Hepatocyte (in vitro differentiated cells): ENCODE measurements around the gene GNB1L. TPM values are rescaled to one million over a fixed set of nuclear protein-coding genes. Genes with fewer than 3 reads are reported as not detected.
"Not testable (repeated sequence)": the region's sequence is repeated elsewhere in the genome, so short reads cannot be mapped to it uniquely, and the experiment has no call there.

ENCODE experiments used
- DNase-seq: peaks from one replicate; pipeline ENCODE4 v3.0.0-alpha.2; 2016; ENCODE audit warnings: low spot score
- H2AFZ ChIP-seq: fragments of 200-600 bp; sonication (generic); 2 replicates; pipeline ENCODE4 v1.6.0; 2016; ENCODE audit warnings: antibody characterized with exemption, mild to moderate bottlenecking
- H3K27ac ChIP-seq: fragments of 200-600 bp; sonication (generic); 2 replicates; pipeline ENCODE4 v1.5.1; 2016; ENCODE audit warnings: mild to moderate bottlenecking
- H3K27me3 ChIP-seq: fragments of 200-600 bp; sonication (generic); 2 replicates; pipeline ENCODE4 v1.6.1; 2016
- H3K36me3 ChIP-seq: fragments of 200-600 bp; sonication (generic); replicated peaks from 2 replicates; pipeline ENCODE4 v1.5.1; 2016; ENCODE audit warnings: low read depth; ENCODE audit not compliant: insufficient read depth
- H3K4me1 ChIP-seq: fragments of 200-600 bp; sonication (generic); 2 replicates; pipeline ENCODE4 v1.5.1; 2016; ENCODE audit warnings: mild to moderate bottlenecking, moderate library complexity; ENCODE audit not compliant: insufficient read depth
- H3K4me2 ChIP-seq: fragments of 200-600 bp; sonication (generic); 2 replicates; pipeline ENCODE4 v1.6.0; 2016
- H3K4me3 ChIP-seq: fragments of 200-600 bp; sonication (generic); 2 replicates; pipeline ENCODE4 v1.5.1; 2016; ENCODE audit warnings: mild to moderate bottlenecking
- H3K79me2 ChIP-seq: fragments of 200-600 bp; sonication (generic); 2 replicates; pipeline ENCODE4 v1.6.0; 2017; ENCODE audit warnings: mild to moderate bottlenecking
- H3K9me2 ChIP-seq: fragments of 200-600 bp; sonication (generic); replicated peaks from 2 replicates; pipeline ENCODE4 v1.6.0; 2017; ENCODE audit warnings: mild to moderate bottlenecking; ENCODE audit not compliant: insufficient read depth
- H3K9me3 ChIP-seq: fragments of 200-600 bp; sonication (generic); 2 replicates; pipeline ENCODE4 v1.5.1; 2016; ENCODE audit warnings: low read depth, mild to moderate bottlenecking
- H4K20me1 ChIP-seq: fragments of 200-600 bp; sonication (generic); 2 replicates; pipeline ENCODE4 v1.6.0; 2016; ENCODE audit warnings: mild to moderate bottlenecking; ENCODE audit not compliant: insufficient read depth, poor library complexity, severe bottlenecking
- EZH2 ChIP-seq: fragments of 200-600 bp; sonication (generic); IDR thresholded peaks from 2 replicates; pipeline ENCODE4 v1.6.1; 2016; ENCODE audit warnings: antibody characterized with exemption, mild to moderate bottlenecking, borderline replicate concordance
- EZH2phosphoT487 ChIP-seq: fragments of 200-600 bp; sonication (generic); IDR thresholded peaks from one replicate; pipeline ENCODE4 v1.6.1; 2018; ENCODE audit warnings: antibody characterized with exemption, mild to moderate bottlenecking, low read depth, moderate library complexity; ENCODE audit not compliant: unreplicated experiment, severe bottlenecking
- WGBS: methylation state at CpG from one replicate; pipeline ENCODE4 v1.1.6; 2016; ENCODE audit warnings: low lambda C conversion rate; ENCODE audit errors: missing lambda C conversion rate; 5-methylcytosine and 5-hydroxymethylcytosine counted together
- polyA plus RNA-seq: library from polyadenylated mRNA; unstranded; fragments of >200 nt; fragmentation: Nextera tagmentation; extraction: Ambion mirVana; gene quantifications from 2 replicates; pipeline ENCODE4 v1.2.1, GENCODE V29; 2016
- total RNA-seq: library from RNA; depleted of rRNA; stranded (reverse); fragments of >200 nt; gene quantifications from 2 replicates; pipeline ENCODE4 v1.2.3, GENCODE V29; 2014
- TF ChIP-seq, protein P1 (sequence below): fragments of 200-600 bp; sonication (generic); IDR thresholded peaks from 2 replicates; pipeline ENCODE4 v1.5.1; 2016; ENCODE audit warnings: antibody characterized with exemption, mild to moderate bottlenecking; ENCODE audit not compliant: poor library complexity

Gene GNB1L
- total and polyA plus RNA-seq, 2 experiments from 2014 or later = 4.1 to 8.5 TPM

- H3K36me3 ChIP-seq = no peaks in the 10 kb centered on the region
- H3K4me3 ChIP-seq = no peak overlapping the region
- no peak overlapping the region for H3K27ac ChIP-seq
- no peaks in the 10 kb centered on the region for H4K20me1 ChIP-seq
- H3K4me2 ChIP-seq = no peak overlapping the region
- H2AFZ ChIP-seq = no peak overlapping the region
- peaks cover 12% of the 10 kb centered on the region for H3K27me3 ChIP-seq
- H3K9me3 ChIP-seq = no peaks in the 10 kb centered on the region
- H3K9me2 ChIP-seq = no peaks in the 10 kb centered on the region
- no peaks in the 10 kb centered on the region for H3K4me1 ChIP-seq
- TF ChIP-seq EZH2phosphoT487 (no peak), EZH2 (no peak)
- TF ChIP-seq, protein P1, sequence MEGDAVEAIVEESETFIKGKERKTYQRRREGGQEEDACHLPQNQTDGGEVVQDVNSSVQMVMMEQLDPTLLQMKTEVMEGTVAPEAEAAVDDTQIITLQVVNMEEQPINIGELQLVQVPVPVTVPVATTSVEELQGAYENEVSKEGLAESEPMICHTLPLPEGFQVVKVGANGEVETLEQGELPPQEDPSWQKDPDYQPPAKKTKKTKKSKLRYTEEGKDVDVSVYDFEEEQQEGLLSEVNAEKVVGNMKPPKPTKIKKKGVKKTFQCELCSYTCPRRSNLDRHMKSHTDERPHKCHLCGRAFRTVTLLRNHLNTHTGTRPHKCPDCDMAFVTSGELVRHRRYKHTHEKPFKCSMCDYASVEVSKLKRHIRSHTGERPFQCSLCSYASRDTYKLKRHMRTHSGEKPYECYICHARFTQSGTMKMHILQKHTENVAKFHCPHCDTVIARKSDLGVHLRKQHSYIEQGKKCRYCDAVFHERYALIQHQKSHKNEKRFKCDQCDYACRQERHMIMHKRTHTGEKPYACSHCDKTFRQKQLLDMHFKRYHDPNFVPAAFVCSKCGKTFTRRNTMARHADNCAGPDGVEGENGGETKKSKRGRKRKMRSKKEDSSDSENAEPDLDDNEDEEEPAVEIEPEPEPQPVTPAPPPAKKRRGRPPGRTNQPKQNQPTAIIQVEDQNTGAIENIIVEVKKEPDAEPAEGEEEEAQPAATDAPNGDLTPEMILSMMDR = no peak
- 94% methylated on average over 1 of the region's 1 CpG for WGBS
- no peaks in the 10 kb centered on the region for H3K79me2 ChIP-seq
- no peak for DNase-seq
These were observed 72.1 kb downstream of the GNB1L start for GRCh38 chr22:19782533-19782932.

GRCh38 chr22:19779685-19780268, 74.9 kb downstream of the GNB1L start:
- Histone ChIP-seq H3K4me1 (no peaks in the 10 kb centered on the region), H3K36me3 (no peaks in the 10 kb centered on the region), H2AFZ (no peak overlapping the region), H3K27ac (no peak overlapping the region), H3K79me2 (no peaks in the 10 kb centered on the region), H4K20me1 (no peaks in the 10 kb centered on the region), H3K9me2 (no peaks in the 10 kb centered on the region), H3K27me3 (peaks cover 18% of the 10 kb centered on the region), H3K4me2 (no peak overlapping the region), H3K9me3 (no peaks in the 10 kb centered on the region), H3K4me3 (no peak overlapping the region)
- TF ChIP-seq EZH2phosphoT487 = no peak
- TF ChIP-seq, protein P1 = no peak
- no peak for TF ChIP-seq EZH2
- 59% methylated on average over 13 of the region's 13 CpGs for WGBS
- no peak for DNase-seq

- Histone ChIP-seq H3K4me1 (no peaks in the 10 kb centered on the region), H3K27me3 (peaks cover 26% of the 10 kb centered on the region), H3K79me2 (no peaks in the 10 kb centered on the region), H2AFZ (no peak overlapping the region), H3K9me2 (no peaks in the 10 kb centered on the region), H3K9me3 (no peaks in the 10 kb centered on the region), H3K4me3 (no peak overlapping the region), H4K20me1 (no peaks in the 10 kb centered on the region), H3K4me2 (no peak overlapping the region), H3K36me3 (no peaks in the 10 kb centered on the region), H3K27ac (no peak overlapping the region)
- 89% methylated on average over 10 of the region's 10 CpGs for WGBS
- DNase-seq = no peak
- TF ChIP-seq EZH2phosphoT487 (no peak), EZH2 (no peak)
- TF ChIP-seq, protein P1 = no peak
These were observed 75.7 kb downstream of the GNB1L start for GRCh38 chr22:19779011-19779421.

DNA sequence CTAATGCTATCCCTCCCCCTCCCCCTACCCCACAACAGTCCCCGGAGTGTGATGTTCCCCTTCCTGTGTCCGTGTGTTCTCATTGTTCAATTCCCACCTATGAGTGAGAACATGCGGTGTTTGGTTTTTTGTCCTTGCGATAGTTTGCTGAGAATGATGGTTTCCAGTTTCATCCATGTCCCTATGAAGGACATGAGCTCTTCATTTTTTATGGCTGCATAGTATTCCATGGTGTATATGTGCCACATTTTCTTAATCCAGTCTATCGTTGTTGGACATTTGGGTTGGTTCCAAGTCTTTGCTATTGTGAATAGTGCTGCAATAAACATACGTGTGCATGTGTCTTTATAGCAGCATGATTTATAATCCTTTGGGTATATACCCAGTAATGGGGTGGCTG, 77.5 kb downstream of the GNB1L start:
- 76% methylated on average over 6 of the region's 6 CpGs for WGBS

More for the DNA sequence above, 77.5 kb downstream of the GNB1L start:
- not testable (repeated sequence) for H3K36me3 ChIP-seq, DNase-seq, H3K27ac ChIP-seq, H3K9me2 ChIP-seq, H3K4me1 ChIP-seq, H3K79me2 ChIP-seq, H3K9me3 ChIP-seq, H2AFZ ChIP-seq, H3K4me3 ChIP-seq, H4K20me1 ChIP-seq, H3K4me2 ChIP-seq
- H3K27me3 ChIP-seq = peaks cover 43% of the 10 kb centered on the region
